DOHH2 (cell line): ENCODE results near the gene GALNT15.

ENCODE experiments used
- H3F3A ChIP-seq: fragments of 200-600 bp; sonication (generic), shearing (Covaris generic); 2 replicates; pipeline ENCODE4 v1.6.0; 2016; ENCODE audit warnings: antibody characterized with exemption, mild to moderate bottlenecking; ENCODE audit not compliant: control insufficient read depth, insufficient read depth
- H3K27ac ChIP-seq: fragments of 200-600 bp; sonication (generic); 2 replicates; pipeline ENCODE4 v1.5.1; 2014; ENCODE audit warnings: low read depth, mild to moderate bottlenecking, low read length, moderate library complexity
- H3K27me3 ChIP-seq: fragments of 200-600 bp; sonication (generic); 2 replicates; pipeline ENCODE4 v1.6.1; 2014; ENCODE audit warnings: mild to moderate bottlenecking, low read length, mixed read lengths; ENCODE audit not compliant: control insufficient read depth
- H3K36me3 ChIP-seq: fragments of 200-600 bp; sonication (generic); 2 replicates; pipeline ENCODE4 v1.6.1; 2014; ENCODE audit warnings: mild to moderate bottlenecking, low read length, moderate library complexity, mixed read lengths; ENCODE audit not compliant: control insufficient read depth
- H3K4me1 ChIP-seq: fragments of 200-600 bp; sonication (generic); 2 replicates; pipeline ENCODE4 v1.6.1; 2014; ENCODE audit warnings: mild to moderate bottlenecking, low read length, mixed read lengths; ENCODE audit not compliant: control insufficient read depth
- H3K4me2 ChIP-seq: fragments of 200-600 bp; sonication (generic); 2 replicates; pipeline ENCODE4 v1.6.0; 2014; ENCODE audit warnings: mild to moderate bottlenecking, low read length, moderate library complexity
- H3K4me3 ChIP-seq: fragments of 200-600 bp; sonication (generic); 2 replicates; pipeline ENCODE4 v1.5.1; 2014; ENCODE audit warnings: mild to moderate bottlenecking, low read length, mixed read lengths
- H3K79me2 ChIP-seq: fragments of 200-600 bp; sonication (generic); 2 replicates; pipeline ENCODE4 v1.6.1; 2014; ENCODE audit warnings: mild to moderate bottlenecking, low read length, mixed read lengths; ENCODE audit not compliant: control insufficient read depth
- H3K9me2 ChIP-seq: fragments of 200-600 bp; sonication (generic); replicated peaks from 2 replicates; pipeline ENCODE4 v1.6.1; 2014; ENCODE audit warnings: mild to moderate bottlenecking, low read length, mixed read lengths; ENCODE audit not compliant: control insufficient read depth
- H3K9me3 ChIP-seq: fragments of 200-600 bp; sonication (generic); 2 replicates; pipeline ENCODE4 v1.6.1; 2014; ENCODE audit warnings: antibody characterized with exemption, low read length, mixed read lengths; ENCODE audit not compliant: control insufficient read depth, insufficient read depth
- H4K20me1 ChIP-seq: fragments of 200-600 bp; sonication (generic); 2 replicates; pipeline ENCODE4 v1.6.0; 2014; ENCODE audit warnings: low read depth, mild to moderate bottlenecking, antibody characterized with exemption, low read length, moderate library complexity; ENCODE audit not compliant: control insufficient read depth, insufficient read depth
- CTCF ChIP-seq: fragments of 200-600 bp; sonication (generic); IDR thresholded peaks from one replicate; pipeline ENCODE4 v1.5.1; 2014; ENCODE audit warnings: antibody characterized with exemption, mild to moderate bottlenecking, low read depth, low read length; ENCODE audit not compliant: poor library complexity, severe bottlenecking
- EZH2phosphoT487 ChIP-seq: fragments of 200-600 bp; sonication (generic); IDR thresholded peaks from 2 replicates; pipeline ENCODE4 v1.6.1; 2017; ENCODE audit warnings: borderline replicate concordance, mild to moderate bottlenecking, antibody characterized with exemption, low read length, moderate library complexity, mixed read lengths

Gene GALNT15

DNA sequence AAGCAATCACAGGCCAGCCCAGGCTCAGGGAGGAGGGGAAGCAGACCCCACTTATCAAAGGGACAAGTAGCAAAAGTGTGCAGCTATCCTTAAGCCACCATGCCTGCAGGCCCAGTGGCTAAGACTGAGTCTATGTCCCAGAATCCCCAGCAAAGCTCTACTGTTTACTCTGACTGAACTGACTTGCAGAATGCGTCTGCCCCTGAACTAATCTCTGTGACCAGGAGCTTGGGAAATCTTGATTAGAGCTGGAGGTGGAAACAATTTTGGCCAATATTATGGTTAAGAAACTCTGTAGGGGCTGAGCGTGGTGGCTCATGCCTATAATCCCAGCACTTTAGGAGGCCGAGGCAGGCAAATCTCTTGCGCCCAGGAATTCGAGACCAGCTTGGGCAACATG, 67.7 kb downstream of the GALNT15 start:
- H3K27ac ChIP-seq: no peak overlapping the region
- TF ChIP-seq CTCF: no peak
- no peak for TF ChIP-seq EZH2phosphoT487
- no peaks in the 10 kb centered on the region for H4K20me1 ChIP-seq
- no peaks in the 10 kb centered on the region for H3K79me2 ChIP-seq
- no peaks in the 10 kb centered on the region for H3K36me3 ChIP-seq
- H3F3A ChIP-seq: no peaks in the 10 kb centered on the region
- no peak overlapping the region for H3K4me3 ChIP-seq
- H3K27me3 ChIP-seq: peaks cover 2% of the 10 kb centered on the region; the same call in 1 of the 2 replicates
- no peaks in the 10 kb centered on the region for H3K9me3 ChIP-seq
- no peaks in the 10 kb centered on the region for H3K9me2 ChIP-seq
- no peak overlapping the region for H3K4me2 ChIP-seq
- H3K4me1 ChIP-seq: peaks cover 2% of the 10 kb centered on the region; the same call in 1 of the 2 replicates

DNA sequence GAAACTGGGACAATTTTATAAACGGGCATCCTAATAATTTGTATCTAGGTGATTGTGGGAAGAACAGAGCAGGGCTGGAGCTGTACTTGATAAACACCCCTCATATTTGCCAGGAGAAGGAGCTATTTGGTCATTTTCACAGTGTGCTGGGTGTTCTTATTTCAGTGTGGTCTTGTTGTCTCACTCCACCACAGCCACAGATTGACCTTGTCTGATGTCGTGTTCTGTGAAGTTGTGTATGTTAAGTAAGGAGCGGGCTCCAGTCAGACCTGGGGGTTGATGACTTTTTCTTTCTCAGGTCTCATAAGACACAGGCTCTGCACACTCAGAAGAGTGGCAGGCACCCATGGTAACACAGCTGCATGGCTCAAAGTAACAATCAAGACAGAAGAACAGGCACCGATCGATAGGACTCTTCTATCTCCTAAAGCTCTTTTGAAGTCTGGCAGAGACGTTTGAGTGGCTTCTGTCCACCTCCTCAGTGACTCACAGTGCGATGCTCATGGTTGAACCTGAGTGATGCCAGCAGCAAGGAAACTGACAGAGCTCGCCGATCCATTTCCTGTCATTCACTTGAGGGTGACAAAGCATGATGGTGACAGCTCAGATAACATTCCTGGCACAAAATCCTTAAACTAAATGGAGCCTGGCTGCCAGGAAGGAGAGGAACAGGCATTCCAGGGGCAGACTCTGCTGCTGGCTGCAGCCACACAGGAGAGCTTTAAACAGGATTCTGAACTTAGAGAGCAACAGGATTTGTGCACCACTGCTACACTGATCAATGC, 69.4 kb downstream of the GALNT15 start:
- peaks cover 7% of the 10 kb centered on the region; the same call in 1 of the 2 replicates for H3K4me1 ChIP-seq
- H4K20me1 ChIP-seq: no peaks in the 10 kb centered on the region
- no peak overlapping the region for H3K4me3 ChIP-seq
- no peak overlapping the region for H3K27ac ChIP-seq
- H3K27me3 ChIP-seq: peaks cover 8% of the 10 kb centered on the region
- H3K9me2 ChIP-seq: no peaks in the 10 kb centered on the region
- H3F3A ChIP-seq: no peaks in the 10 kb centered on the region
- H3K9me3 ChIP-seq: no peaks in the 10 kb centered on the region
- no peaks in the 10 kb centered on the region for H3K36me3 ChIP-seq
- TF ChIP-seq EZH2phosphoT487 (no peak), CTCF (no peak)
- no peak overlapping the region for H3K4me2 ChIP-seq
- no peaks in the 10 kb centered on the region for H3K79me2 ChIP-seq

- no peaks in the 10 kb centered on the region for H3K79me2 ChIP-seq
- no peaks in the 10 kb centered on the region for H3F3A ChIP-seq
- H3K9me2 ChIP-seq: no peaks in the 10 kb centered on the region
- TF ChIP-seq EZH2phosphoT487: no peak
- TF ChIP-seq CTCF: no peak
- peaks cover 15% of the 10 kb centered on the region for H3K27me3 ChIP-seq
- no peaks in the 10 kb centered on the region for H3K36me3 ChIP-seq
- H3K27ac ChIP-seq: no peak overlapping the region
- no peak overlapping the region for H3K4me2 ChIP-seq
- H3K9me3 ChIP-seq: no peaks in the 10 kb centered on the region
- H4K20me1 ChIP-seq: no peaks in the 10 kb centered on the region
- H3K4me1 ChIP-seq: peaks cover 7% of the 10 kb centered on the region; the same call in 1 of the 2 replicates
- H3K4me3 ChIP-seq: no peak overlapping the region
These were observed 71.1 kb downstream of the GALNT15 start for GRCh38 chr3:16245609-16246008.
